GM20431 (cell line): ENCODE data around the gene SLC35F3.

Source experiments
- in situ Hi-C: fragments of 300-500 bp; cut with MseI, MboI; formaldehyde crosslinking; loops from one replicate; pipeline ENCODE4 v1.15.0; 2020; ENCODE audit warnings: low sequenced_read_pairs; ENCODE audit not compliant: unreplicated experiment

The SLC35F3 gene

DNA sequence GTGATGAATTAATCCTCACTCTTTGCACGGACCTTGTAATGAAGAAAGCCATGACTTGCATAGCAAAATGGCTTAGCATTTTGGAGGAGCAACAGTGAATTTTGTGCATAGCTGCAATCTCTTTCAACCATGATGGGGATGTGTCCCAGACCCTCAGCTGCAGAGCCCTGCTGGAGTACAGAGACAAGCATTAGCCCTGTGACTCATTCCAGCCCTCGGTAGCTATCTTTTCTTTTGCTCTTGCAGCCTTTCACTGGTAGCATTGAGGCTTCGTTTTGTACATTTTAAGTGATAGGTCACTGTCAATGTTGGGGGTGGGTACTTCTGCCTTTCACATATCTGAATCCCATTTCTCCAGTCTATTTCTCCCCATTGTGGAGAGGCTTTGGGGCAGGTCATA is 58.4 kb downstream of the SLC35F3 start:
- in situ Hi-C loops = no loop called here

DNA sequence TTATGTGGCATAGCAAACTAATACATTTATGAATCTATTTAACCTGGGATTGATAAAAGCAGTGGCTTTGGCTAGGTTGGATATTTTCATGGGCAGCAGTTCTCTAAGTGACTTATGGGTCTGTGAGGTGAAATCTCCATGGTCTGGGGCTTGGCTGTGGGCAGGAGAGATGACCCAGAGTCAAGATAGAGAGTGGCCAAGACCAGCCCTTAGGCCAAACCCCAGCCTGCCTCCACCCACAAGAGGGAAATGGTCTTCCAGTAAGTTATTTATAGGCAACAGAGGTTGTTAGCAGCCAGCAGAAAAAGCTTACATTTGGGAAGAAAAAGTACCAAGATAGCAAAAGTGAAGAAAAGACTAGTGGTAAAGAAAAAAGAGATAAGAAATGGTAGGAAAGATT is 61.4 kb downstream of the SLC35F3 start:
- in situ Hi-C loops = no loop called here

DNA sequence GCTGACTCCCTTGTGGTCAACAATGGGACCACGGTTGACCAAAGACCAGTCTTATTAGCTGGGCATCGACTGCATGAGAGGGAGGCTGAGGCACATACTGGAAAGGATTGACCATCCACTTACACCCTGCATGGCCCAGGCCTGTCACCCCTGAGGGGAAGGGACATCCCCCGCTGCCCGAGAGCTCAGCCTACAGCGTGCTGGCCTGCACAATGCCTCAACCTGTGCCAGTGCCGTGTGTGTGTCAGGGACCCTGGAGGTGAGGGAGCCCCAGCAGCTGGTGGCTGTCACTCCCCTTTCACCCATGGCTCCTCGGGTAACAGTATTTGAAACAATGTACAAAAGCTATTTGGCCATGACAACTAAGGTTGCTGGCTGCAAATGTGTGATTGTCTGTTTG is 67.3 kb downstream of the SLC35F3 start:
- in situ Hi-C loops = no loop called here

GRCh38 chr1:233972563-233972950 is 68.1 kb downstream of the SLC35F3 start:
- in situ Hi-C loops = no loop called here

DNA sequence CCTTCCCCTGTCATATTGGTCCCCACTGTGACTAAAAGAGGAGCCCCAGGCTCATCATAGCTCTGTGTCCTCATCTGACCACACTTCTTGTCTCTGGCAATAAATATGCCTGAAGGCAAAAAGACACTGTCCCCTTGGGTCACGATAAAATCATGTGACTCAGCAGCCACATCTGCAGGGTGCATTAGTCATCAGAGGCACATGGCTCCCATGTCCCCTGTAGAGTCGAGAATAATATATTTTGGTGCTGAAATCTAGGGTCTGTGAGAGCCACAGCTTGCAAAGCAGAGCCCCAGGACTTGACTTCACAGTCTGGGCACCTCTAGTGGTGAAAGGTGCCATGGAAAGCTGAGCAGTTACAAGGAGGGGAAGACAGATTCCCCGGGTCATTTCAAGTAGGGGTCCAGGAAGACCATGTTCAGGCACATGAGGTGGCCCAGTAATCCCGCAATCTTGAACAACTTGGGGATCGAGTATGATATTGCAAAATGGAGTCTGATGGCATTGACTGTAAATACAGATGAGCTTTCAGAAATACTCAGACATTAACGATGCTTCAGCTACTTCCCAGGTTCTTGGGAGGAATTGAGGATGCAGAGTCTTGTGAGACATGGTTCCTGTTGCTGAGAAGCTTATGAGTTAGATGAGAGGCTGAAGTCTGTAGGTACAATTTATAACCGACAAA is 68.6 kb downstream of the SLC35F3 start:
- in situ Hi-C loops = no loop called here

- in situ Hi-C loops = no loop called here
Observed at GRCh38 chr1:233975486-233975885, 71.0 kb downstream of the SLC35F3 start.

DNA sequence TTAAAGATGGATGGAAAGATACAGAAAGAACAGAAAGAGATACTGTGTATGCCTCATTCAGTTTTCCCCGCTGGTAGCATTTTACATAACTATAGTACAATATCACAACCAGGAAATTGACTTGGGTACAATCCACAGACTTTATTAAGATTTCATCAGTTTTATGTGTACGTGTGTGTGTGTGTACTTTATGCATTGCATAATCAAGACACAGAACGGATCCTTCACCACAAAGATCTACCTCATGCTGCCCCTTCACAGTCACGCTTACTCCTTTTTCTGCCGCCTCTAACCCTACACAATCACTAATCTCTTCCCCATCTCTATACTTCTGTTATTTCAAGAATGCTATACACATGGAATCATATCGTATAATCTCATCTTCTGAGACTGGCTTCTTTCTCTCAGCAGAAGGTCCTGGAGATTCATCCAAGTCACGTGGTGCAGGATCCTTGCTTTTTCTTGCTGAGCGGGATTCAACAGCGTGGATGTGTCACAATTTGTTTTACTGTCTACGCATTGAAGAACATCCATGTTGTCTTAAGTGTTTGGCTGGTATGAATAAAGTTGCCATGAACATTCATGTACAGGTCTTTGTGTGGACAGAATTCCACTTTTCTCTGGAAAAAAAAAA is 76.7 kb downstream of the SLC35F3 start:
- in situ Hi-C loops = no loop called here

- in situ Hi-C loops = no loop called here
Observed at GRCh38 chr1:233982827-233983518, 78.5 kb downstream of the SLC35F3 start.

DNA sequence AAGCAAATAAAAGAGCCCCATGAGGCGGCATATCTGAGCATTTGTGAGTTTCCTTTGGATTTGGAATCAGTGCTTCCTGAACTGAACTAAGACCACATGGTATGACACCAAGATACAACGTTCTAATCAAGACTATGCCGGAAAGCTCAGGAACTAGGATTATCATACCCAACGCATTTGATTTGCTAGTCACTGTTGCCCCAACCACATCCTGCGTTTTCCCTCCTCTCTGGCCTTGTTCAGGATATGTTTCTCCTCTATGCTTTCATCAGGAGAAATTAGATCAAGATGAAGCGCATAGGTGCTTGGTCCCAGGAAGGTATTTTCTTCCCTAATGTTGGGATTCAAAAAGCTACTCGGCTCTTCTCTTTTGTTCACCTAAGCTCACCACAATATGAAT is 79.3 kb downstream of the SLC35F3 start:
- in situ Hi-C loops = no loop called here

GRCh38 chr1:233988963-233989696 is 84.7 kb downstream of the SLC35F3 start:
- in situ Hi-C loops = no loop called here

DNA sequence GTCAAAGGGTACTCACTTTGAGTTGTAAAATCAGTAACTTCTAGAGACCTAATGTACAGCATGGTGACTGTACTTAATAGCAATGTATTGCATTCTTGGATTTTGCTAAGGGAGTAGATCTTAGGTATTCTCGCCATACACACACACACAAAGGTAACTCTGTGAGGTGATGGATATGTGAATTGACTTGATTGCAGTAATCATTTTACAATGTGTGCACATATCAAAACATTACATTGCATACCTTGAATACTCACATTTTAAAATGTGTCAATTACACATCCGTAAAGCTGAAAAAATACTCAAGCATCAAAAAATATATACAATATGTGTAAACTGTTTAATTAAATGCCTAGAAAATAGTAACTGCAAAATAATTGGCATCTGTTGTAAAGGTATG is 86.0 kb downstream of the SLC35F3 start:
- in situ Hi-C loops = no loop called here

- in situ Hi-C loops = no loop called here
Observed at GRCh38 chr1:233993651-233994050, 89.2 kb downstream of the SLC35F3 start.

DNA sequence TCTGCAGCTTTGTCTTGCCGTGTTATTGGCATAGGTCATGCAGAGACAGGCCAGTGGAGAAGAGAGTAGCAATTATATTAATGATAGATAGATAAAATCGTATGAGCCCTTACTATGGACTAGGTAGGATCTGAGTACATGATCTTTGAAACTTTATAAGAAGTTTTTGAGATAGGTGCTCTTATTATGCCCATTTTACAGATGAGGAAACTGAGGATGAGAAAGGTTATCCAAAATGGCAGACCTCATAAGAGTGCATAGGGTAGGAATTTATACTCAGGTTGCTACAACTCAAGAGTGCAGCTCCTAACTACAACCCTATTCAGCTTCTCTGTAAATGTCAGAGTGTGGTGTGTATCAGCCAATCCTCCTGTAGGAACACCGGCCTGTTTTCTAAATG is 89.6 kb downstream of the SLC35F3 start:
- in situ Hi-C loops = no loop called here

DNA sequence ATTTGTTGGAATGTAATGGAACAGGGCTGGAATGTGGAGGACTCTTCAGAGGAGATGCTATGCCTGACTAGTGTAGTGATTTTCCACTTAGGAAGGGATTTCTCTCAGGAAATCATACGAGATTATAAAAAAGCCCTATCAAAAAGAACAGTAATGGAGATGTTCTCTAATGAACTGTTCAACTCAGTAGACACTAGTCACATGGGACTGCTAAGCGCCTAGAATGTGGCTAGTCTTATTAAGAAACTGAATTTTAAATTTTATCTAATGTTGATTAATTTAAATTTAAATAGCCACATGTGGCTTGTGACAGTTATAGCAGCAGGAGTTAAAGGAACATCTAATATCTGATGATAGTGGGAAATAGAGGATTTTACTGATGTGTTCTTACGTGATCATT is 94.0 kb downstream of the SLC35F3 start:
- in situ Hi-C loops = no loop called here

DNA sequence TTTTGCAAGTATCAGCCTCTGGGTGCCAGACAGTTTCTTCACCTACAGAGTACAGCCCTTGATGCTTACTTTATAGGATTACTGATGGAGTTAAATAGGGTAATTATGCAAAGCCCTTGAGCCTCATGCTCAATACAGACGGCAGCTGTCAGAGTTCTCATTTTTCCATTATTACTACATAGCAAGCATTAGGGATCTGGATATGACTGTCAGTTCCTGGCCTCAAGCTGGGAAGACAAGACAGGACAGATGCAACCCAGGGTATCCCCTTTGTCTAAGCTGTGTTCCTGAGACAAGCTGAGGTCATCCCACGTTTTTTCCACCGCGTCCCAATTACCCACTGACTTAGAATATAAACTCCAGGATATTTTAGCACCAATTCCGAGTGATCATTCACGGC is 94.4 kb downstream of the SLC35F3 start:
- in situ Hi-C loops = no loop called here

- in situ Hi-C loops = no loop called here
Observed at GRCh38 chr1:234000557-234001041, 96.1 kb downstream of the SLC35F3 start.

GRCh38 chr1:234001817-234002216 is 97.3 kb downstream of the SLC35F3 start:
- in situ Hi-C loops = no loop called here

GRCh38 chr1:234004591-234004990 is 100.1 kb downstream of the SLC35F3 start:
- in situ Hi-C loops = no loop called here

GRCh38 chr1:234007684-234008083 is 103.2 kb downstream of the SLC35F3 start:
- in situ Hi-C loops = no loop called here

GRCh38 chr1:234008591-234008990 is 104.1 kb downstream of the SLC35F3 start:
- in situ Hi-C loops = no loop called here

GRCh38 chr1:234009668-234010067 is 105.2 kb downstream of the SLC35F3 start:
- in situ Hi-C loops = no loop called here
